ENCODE results near the gene GRIK4. TPM values are rescaled to one million over a fixed set of nuclear protein-coding genes. Genes with fewer than 3 reads are reported as not detected.

The GRIK4 gene
- total and polyA plus RNA-seq, 7 donors, result 0.04 to 0.11 (median 0.04) TPM; not detected in 4

Other genes with a start within 250 kb of the GRIK4 start
- 1 to 10 TPM in 2 of 4 donors, under 1 TPM in 2; 0.53 to 2.5 (median 1.4) TPM for gene TLCD5, start 186.4 kb upstream of the GRIK4 start, total RNA-seq
- under 1 TPM; 0.39 to 0.94 (median 0.48) TPM for gene TLCD5, start 186.4 kb upstream of the GRIK4 start, polyA plus RNA-seq
- 100 to 1,000 TPM in 1 of 4 donors, 10 to 100 TPM in 3; 45.6 to 102 (median 76.1) TPM for gene ARHGEF12, start 175.3 kb upstream of the GRIK4 start, total RNA-seq
- 10 to 100 TPM; 14.8 to 40.0 (median 15.7) TPM for gene ARHGEF12, start 175.3 kb upstream of the GRIK4 start, polyA plus RNA-seq